ENCODE measurements around the gene NDFIP2.

Gene NDFIP2

GRCh38 chr13:79508224-79508961, 27.4 kb downstream of the NDFIP2 start (continued):
- no peak for TF ChIP-seq CREB5 (CRISPR knock-in tag; IDR thresholded peaks at IDR 0.05; ENCODE audit: low read depth)

GRCh38 chr13:79511611-79512010, 30.7 kb downstream of the NDFIP2 start:
- no peak for TF ChIP-seq TCF4 (CRISPR knock-in tag; IDR thresholded peaks at IDR 0.05; ENCODE audit: borderline replicate concordance)
- TF ChIP-seq, protein P1, sequence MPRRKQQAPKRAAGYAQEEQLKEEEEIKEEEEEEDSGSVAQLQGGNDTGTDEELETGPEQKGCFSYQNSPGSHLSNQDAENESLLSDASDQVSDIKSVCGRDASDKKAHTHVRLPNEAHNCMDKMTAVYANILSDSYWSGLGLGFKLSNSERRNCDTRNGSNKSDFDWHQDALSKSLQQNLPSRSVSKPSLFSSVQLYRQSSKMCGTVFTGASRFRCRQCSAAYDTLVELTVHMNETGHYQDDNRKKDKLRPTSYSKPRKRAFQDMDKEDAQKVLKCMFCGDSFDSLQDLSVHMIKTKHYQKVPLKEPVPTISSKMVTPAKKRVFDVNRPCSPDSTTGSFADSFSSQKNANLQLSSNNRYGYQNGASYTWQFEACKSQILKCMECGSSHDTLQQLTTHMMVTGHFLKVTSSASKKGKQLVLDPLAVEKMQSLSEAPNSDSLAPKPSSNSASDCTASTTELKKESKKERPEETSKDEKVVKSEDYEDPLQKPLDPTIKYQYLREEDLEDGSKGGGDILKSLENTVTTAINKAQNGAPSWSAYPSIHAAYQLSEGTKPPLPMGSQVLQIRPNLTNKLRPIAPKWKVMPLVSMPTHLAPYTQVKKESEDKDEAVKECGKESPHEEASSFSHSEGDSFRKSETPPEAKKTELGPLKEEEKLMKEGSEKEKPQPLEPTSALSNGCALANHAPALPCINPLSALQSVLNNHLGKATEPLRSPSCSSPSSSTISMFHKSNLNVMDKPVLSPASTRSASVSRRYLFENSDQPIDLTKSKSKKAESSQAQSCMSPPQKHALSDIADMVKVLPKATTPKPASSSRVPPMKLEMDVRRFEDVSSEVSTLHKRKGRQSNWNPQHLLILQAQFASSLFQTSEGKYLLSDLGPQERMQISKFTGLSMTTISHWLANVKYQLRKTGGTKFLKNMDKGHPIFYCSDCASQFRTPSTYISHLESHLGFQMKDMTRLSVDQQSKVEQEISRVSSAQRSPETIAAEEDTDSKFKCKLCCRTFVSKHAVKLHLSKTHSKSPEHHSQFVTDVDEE (CRISPR knock-in tag; IDR thresholded peaks at IDR 0.05) = no peak
- TF ChIP-seq ZNF8 (CRISPR knock-in tag; IDR thresholded peaks at IDR 0.05) = no peak
- TF ChIP-seq, protein P2, sequence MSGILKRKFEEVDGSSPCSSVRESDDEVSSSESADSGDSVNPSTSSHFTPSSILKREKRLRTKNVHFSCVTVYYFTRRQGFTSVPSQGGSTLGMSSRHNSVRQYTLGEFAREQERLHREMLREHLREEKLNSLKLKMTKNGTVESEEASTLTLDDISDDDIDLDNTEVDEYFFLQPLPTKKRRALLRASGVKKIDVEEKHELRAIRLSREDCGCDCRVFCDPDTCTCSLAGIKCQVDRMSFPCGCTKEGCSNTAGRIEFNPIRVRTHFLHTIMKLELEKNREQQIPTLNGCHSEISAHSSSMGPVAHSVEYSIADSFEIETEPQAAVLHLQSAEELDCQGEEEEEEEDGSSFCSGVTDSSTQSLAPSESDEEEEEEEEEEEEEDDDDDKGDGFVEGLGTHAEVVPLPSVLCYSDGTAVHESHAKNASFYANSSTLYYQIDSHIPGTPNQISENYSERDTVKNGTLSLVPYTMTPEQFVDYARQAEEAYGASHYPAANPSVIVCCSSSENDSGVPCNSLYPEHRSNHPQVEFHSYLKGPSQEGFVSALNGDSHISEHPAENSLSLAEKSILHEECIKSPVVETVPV (CRISPR knock-in tag; IDR thresholded peaks at IDR 0.05) = no peak
- no peak for TF ChIP-seq BACH2 (CRISPR knock-in tag; IDR thresholded peaks at IDR 0.05; ENCODE audit: borderline replicate concordance)
- no peak for ATAC-seq

DNA sequence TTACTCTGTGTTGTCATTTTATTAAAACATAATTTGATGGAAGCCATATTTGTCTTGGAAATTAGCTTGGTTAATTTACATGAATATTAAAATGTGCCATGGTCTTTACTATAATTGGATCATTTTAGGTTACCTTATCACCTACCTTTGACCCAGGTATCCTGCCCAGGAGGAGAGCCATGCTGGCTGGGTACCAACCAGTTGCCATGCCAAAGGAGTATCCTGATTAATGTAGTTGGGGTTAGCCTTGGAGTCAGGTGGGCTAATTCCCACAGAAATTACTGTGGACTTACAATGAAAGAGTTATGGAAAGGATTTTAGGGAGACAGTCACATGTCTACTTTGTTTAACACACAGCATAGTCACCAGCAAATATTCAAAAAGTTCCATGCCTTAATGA, 32.0 kb downstream of the NDFIP2 start:
- TF ChIP-seq ZNF565 (CRISPR knock-in tag; conservative IDR thresholded peaks at IDR 0.05; ENCODE audit: low read depth) = no peak
- no peak for TF ChIP-seq POU6F1 (CRISPR knock-in tag; IDR thresholded peaks at IDR 0.05; ENCODE audit: borderline replicate concordance, low read depth)
- TF ChIP-seq ZFP3 (CRISPR knock-in tag; IDR thresholded peaks at IDR 0.05) = no peak
- no peak for TF ChIP-seq CSDC2 (CRISPR knock-in tag; IDR thresholded peaks at IDR 0.05)
- no peak for TF ChIP-seq OSR1 (CRISPR knock-in tag; IDR thresholded peaks at IDR 0.05)
- TF ChIP-seq, protein P2 (CRISPR knock-in tag; IDR thresholded peaks at IDR 0.05) = no peak
- TF ChIP-seq ISL1 (CRISPR knock-in tag; IDR thresholded peaks at IDR 0.05) = no peak
- TF ChIP-seq BACH2 (CRISPR knock-in tag; IDR thresholded peaks at IDR 0.05; ENCODE audit: borderline replicate concordance) = no peak
- no peak for TF ChIP-seq GLIS3 (CRISPR knock-in tag; IDR thresholded peaks at IDR 0.05)
- TF ChIP-seq TCF4 (CRISPR knock-in tag; IDR thresholded peaks at IDR 0.05; ENCODE audit: borderline replicate concordance) = no peak
- TF ChIP-seq SNAI2 (CRISPR knock-in tag; IDR thresholded peaks at IDR 0.05) = no peak
- no peak for TF ChIP-seq RARB (CRISPR knock-in tag; IDR thresholded peaks at IDR 0.05)
- no peak for TF ChIP-seq ZFP30 (CRISPR knock-in tag; IDR thresholded peaks at IDR 0.05)
- no peak for TF ChIP-seq ZNF70 (CRISPR knock-in tag; IDR thresholded peaks at IDR 0.05)

DNA sequence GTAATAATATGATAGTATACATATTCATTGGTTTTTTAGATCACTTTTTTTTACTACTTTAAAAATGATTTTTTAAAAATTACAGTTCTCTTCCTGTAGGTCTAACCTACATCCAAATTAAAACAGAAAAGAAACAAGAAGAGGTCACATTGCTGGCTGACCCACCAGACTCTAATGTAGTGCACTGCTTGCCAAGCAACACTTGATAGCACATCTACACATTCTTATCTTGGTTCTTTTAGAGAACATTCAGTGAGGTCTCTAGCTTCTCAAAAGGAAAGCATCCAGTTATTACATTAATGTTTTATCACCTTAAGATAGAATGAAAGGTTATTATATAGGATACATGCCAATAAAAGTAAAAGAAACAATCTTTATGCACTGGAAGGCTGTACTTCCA, 35.6 kb downstream of the NDFIP2 start:
- ATAC-seq = no peak
- TF ChIP-seq ZC3H10 (CRISPR knock-in tag; IDR thresholded peaks at IDR 0.05) = no peak
- TF ChIP-seq POU6F1 (CRISPR knock-in tag; IDR thresholded peaks at IDR 0.05; ENCODE audit: borderline replicate concordance, low read depth) = no peak
- no peak for TF ChIP-seq ZNF70 (CRISPR knock-in tag; IDR thresholded peaks at IDR 0.05)
- no peak for TF ChIP-seq ARNTL (CRISPR knock-in tag; IDR thresholded peaks at IDR 0.05; ENCODE audit: borderline replicate concordance, low read depth)
- TF ChIP-seq ZFP30 (CRISPR knock-in tag; IDR thresholded peaks at IDR 0.05) = no peak
- no peak for TF ChIP-seq BACH2 (CRISPR knock-in tag; IDR thresholded peaks at IDR 0.05; ENCODE audit: borderline replicate concordance)
- TF ChIP-seq, protein P1 (CRISPR knock-in tag; IDR thresholded peaks at IDR 0.05) = no peak
- TF ChIP-seq, protein P2 (CRISPR knock-in tag; IDR thresholded peaks at IDR 0.05) = no peak
- no peak for TF ChIP-seq PPARA (CRISPR knock-in tag; IDR thresholded peaks at IDR 0.05; ENCODE audit: borderline replicate concordance)

More for the DNA sequence above, 32.0 kb downstream of the NDFIP2 start:
- no peak for ATAC-seq
